ENCODE data around the gene MRPL20.
"Not testable (repeated sequence)": the region's sequence is repeated elsewhere in the genome, so short reads cannot be mapped to it uniquely, and the experiment has no call there.

MRPL20 gene

GRCh38 chr1:1385931-1386330 lies 21.2 kb downstream of the MRPL20 start:
- Histone ChIP-seq H3K4me2 (ENCODE audit: low read length) (no peak overlapping the region), H3K79me2 (ENCODE audit: control insufficient read depth, low read length) (peaks cover 33% of the 10 kb centered on the region), H3K9me2 (replicated peaks; ENCODE audit: control insufficient read depth, low read length) (no peaks in the 10 kb centered on the region), H3K4me1 (ENCODE audit: control insufficient read depth, low read length) (no peaks in the 10 kb centered on the region), H3F3A (ENCODE audit: control insufficient read depth, insufficient read depth) (no peaks in the 10 kb centered on the region), H3K4me3 (ENCODE audit: low read length) (no peak overlapping the region), H3K9me3 (ENCODE audit: control insufficient read depth, insufficient read depth, low read length) (no peaks in the 10 kb centered on the region), H4K20me1 (ENCODE audit: control insufficient read depth, insufficient read depth, low read depth, low read length) (peaks cover 4% of the 10 kb centered on the region), H3K27ac (ENCODE audit: low read depth, low read length) (no peak overlapping the region), H3K27me3 (ENCODE audit: control insufficient read depth, low read length) (no peaks in the 10 kb centered on the region), H3K36me3 (ENCODE audit: control insufficient read depth, low read length) (peaks cover 58% of the 10 kb centered on the region)
- TF ChIP-seq CTCF (IDR thresholded peaks at IDR 0.05; ENCODE audit: low read depth, low read length, poor library complexity, severe bottlenecking) (no peak), EZH2phosphoT487 (IDR thresholded peaks at IDR 0.05; ENCODE audit: borderline replicate concordance, low read length) (no peak)

GRCh38 chr1:1385339-1385738 lies 21.8 kb downstream of the MRPL20 start:
- not testable (repeated sequence) for H3K4me1 ChIP-seq (ENCODE audit: control insufficient read depth, low read length); H3K9me2 ChIP-seq (replicated peaks; ENCODE audit: control insufficient read depth, low read length); H3F3A ChIP-seq (ENCODE audit: control insufficient read depth, insufficient read depth); H3K27me3 ChIP-seq (ENCODE audit: control insufficient read depth, low read length); H4K20me1 ChIP-seq (ENCODE audit: control insufficient read depth, insufficient read depth, low read depth, low read length); H3K4me3 ChIP-seq (ENCODE audit: low read length); H3K27ac ChIP-seq (ENCODE audit: low read depth, low read length); H3K9me3 ChIP-seq (ENCODE audit: control insufficient read depth, insufficient read depth, low read length); H3K4me2 ChIP-seq (ENCODE audit: low read length)
- Histone ChIP-seq H3K79me2 (ENCODE audit: control insufficient read depth, low read length) (peaks cover 35% of the 10 kb centered on the region), H3K36me3 (ENCODE audit: control insufficient read depth, low read length) (peaks cover 52% of the 10 kb centered on the region)

- TF ChIP-seq CTCF (IDR thresholded peaks at IDR 0.05; ENCODE audit: low read depth, low read length, poor library complexity, severe bottlenecking) (no peak), EZH2phosphoT487 (IDR thresholded peaks at IDR 0.05; ENCODE audit: borderline replicate concordance, low read length) (no peak)
- H3K4me2 ChIP-seq (ENCODE audit: low read length), result no peak overlapping the region
- no peaks in the 10 kb centered on the region for H3K27me3 ChIP-seq (ENCODE audit: control insufficient read depth, low read length)
- H3K9me2 ChIP-seq (replicated peaks; ENCODE audit: control insufficient read depth, low read length), result no peaks in the 10 kb centered on the region
- H3K27ac ChIP-seq (ENCODE audit: low read depth, low read length), result no peak overlapping the region
- peaks cover 21% of the 10 kb centered on the region for H3K36me3 ChIP-seq (ENCODE audit: control insufficient read depth, low read length)
- peaks cover 27% of the 10 kb centered on the region for H3K79me2 ChIP-seq (ENCODE audit: control insufficient read depth, low read length)
- peaks cover 7% of the 10 kb centered on the region for H3F3A ChIP-seq (ENCODE audit: control insufficient read depth, insufficient read depth)
- peaks cover 4% of the 10 kb centered on the region for H3K4me1 ChIP-seq (ENCODE audit: control insufficient read depth, low read length)
- H3K9me3 ChIP-seq (ENCODE audit: control insufficient read depth, insufficient read depth, low read length), result no peaks in the 10 kb centered on the region
- H4K20me1 ChIP-seq (ENCODE audit: control insufficient read depth, insufficient read depth, low read depth, low read length), result peaks cover 4% of the 10 kb centered on the region; the same call in 1 of the 2 replicates
- no peak overlapping the region for H3K4me3 ChIP-seq (ENCODE audit: low read length)
These were observed 25.8 kb downstream of the MRPL20 start for GRCh38 chr1:1381294-1381693.

- Histone ChIP-seq H3K4me1 (ENCODE audit: control insufficient read depth, low read length) (peaks cover 8% of the 10 kb centered on the region), H3K4me2 (ENCODE audit: low read length) (no peak overlapping the region), H3K79me2 (ENCODE audit: control insufficient read depth, low read length) (peaks cover 28% of the 10 kb centered on the region), H3K27ac (ENCODE audit: low read depth, low read length) (no peak overlapping the region), H3K9me2 (replicated peaks; ENCODE audit: control insufficient read depth, low read length) (no peaks in the 10 kb centered on the region), H3K9me3 (ENCODE audit: control insufficient read depth, insufficient read depth, low read length) (no peaks in the 10 kb centered on the region), H3F3A (ENCODE audit: control insufficient read depth, insufficient read depth) (peaks cover 7% of the 10 kb centered on the region), H3K4me3 (ENCODE audit: low read length) (no peak overlapping the region), H3K27me3 (ENCODE audit: control insufficient read depth, low read length) (no peaks in the 10 kb centered on the region), H3K36me3 (ENCODE audit: control insufficient read depth, low read length) (peaks cover 19% of the 10 kb centered on the region), H4K20me1 (ENCODE audit: control insufficient read depth, insufficient read depth, low read depth, low read length) (peaks cover 4% of the 10 kb centered on the region; the same call in 1 of the 2 replicates)
- no peak for TF ChIP-seq CTCF (IDR thresholded peaks at IDR 0.05; ENCODE audit: low read depth, low read length, poor library complexity, severe bottlenecking)
- TF ChIP-seq EZH2phosphoT487 (IDR thresholded peaks at IDR 0.05; ENCODE audit: borderline replicate concordance, low read length), result no peak
These were observed 26.2 kb downstream of the MRPL20 start for GRCh38 chr1:1380860-1381259.
